ENCODE measurements around the gene RAVER2. TPM values are rescaled to one million over a fixed set of nuclear protein-coding genes. Genes with fewer than 3 reads are reported as not detected.

Gene RAVER2
- total RNA-seq, 1 experiment from 2014 or later = 15.1 TPM

- BruUV-seq (replicated peaks) = no TSS peak
- Histone ChIP-seq H3K4me1 (ENCODE audit: control insufficient read depth, insufficient read depth, low read length) (no peaks in the 10 kb centered on the region), H3K4me3 (ENCODE audit: low read depth in 2 of 2, low read length in 2 of 2) (no peak overlapping the region), H3K27ac (ENCODE audit: low read length) (no peak overlapping the region), H3K9me3 (ENCODE audit: control insufficient read depth, insufficient read depth, low read depth, low read length) (no peaks in the 10 kb centered on the region), H3K36me3 (ENCODE audit: control insufficient read depth, insufficient read depth, low read length) (no peaks in the 10 kb centered on the region; the same call in 1 of the 2 replicates), H3K27me3 (ENCODE audit: control insufficient read depth, insufficient read depth, low read length) (no peaks in the 10 kb centered on the region)
- CTCF ChIA-PET = no interaction called here
- intact Hi-C loops (cut with micrococcal nuclease; ENCODE audit: unreplicated experiment) (no loop called here), in situ Hi-C loops (cut with HindIII; ENCODE audit: low pct_unique_long_range_greater_than_20kb, low sequenced_read_pairs) (no loop called here)
- ATAC-seq = no peak
- POLR2A ChIA-PET = no interaction called here
- TF ChIP-seq CTCF (IDR thresholded peaks at IDR 0.05) (no peak), TCF7L2 (IDR thresholded peaks at IDR 0.05; ENCODE audit: low read depth, low read length) (no peak), REST (IDR thresholded peaks at IDR 0.05; ENCODE audit: insufficient read depth in 1 of 2, low read depth in 2 of 2, low read length in 1 of 2) (no peak), SIN3A (IDR thresholded peaks at IDR 0.05; ENCODE audit: borderline replicate concordance, insufficient read depth, low read depth, low read length) (no peak), POLR2AphosphoS5 (IDR thresholded peaks at IDR 0.05; ENCODE audit: low read depth, low read length) (no peak)
- DNase-seq (ENCODE audit: low read depth, low spot score) = no peak
Observed at GRCh38 chr1:64849942-64850341, 105.1 kb downstream of the RAVER2 start.

- DNase-seq (ENCODE audit: low read depth, low spot score) (no peak), ATAC-seq (no peak)
- Histone ChIP-seq H3K4me1 (ENCODE audit: control insufficient read depth, insufficient read depth, low read length) (no peaks in the 10 kb centered on the region), H3K27me3 (ENCODE audit: control insufficient read depth, insufficient read depth, low read length) (no peaks in the 10 kb centered on the region), H3K27ac (ENCODE audit: low read length) (no peak overlapping the region), H3K4me3 (ENCODE audit: low read depth in 2 of 2, low read length in 2 of 2) (no peak overlapping the region), H3K9me3 (ENCODE audit: control insufficient read depth, insufficient read depth, low read depth, low read length) (no peaks in the 10 kb centered on the region), H3K36me3 (ENCODE audit: control insufficient read depth, insufficient read depth, low read length) (no peaks in the 10 kb centered on the region; the same call in 1 of the 2 replicates)
- ChIA-PET CTCF (no interaction called here), POLR2A (no interaction called here)
- in situ Hi-C loops (cut with HindIII; ENCODE audit: low pct_unique_long_range_greater_than_20kb, low sequenced_read_pairs) = no loop called here
- intact Hi-C loops (cut with micrococcal nuclease; ENCODE audit: unreplicated experiment) = no loop called here
- TF ChIP-seq CTCF (IDR thresholded peaks at IDR 0.05) = no peak
- no peak for TF ChIP-seq POLR2AphosphoS5 (IDR thresholded peaks at IDR 0.05; ENCODE audit: low read depth, low read length)
- TF ChIP-seq REST (IDR thresholded peaks at IDR 0.05; ENCODE audit: insufficient read depth in 1 of 2, low read depth in 2 of 2, low read length in 1 of 2) = no peak
- no peak for TF ChIP-seq SIN3A (IDR thresholded peaks at IDR 0.05; ENCODE audit: borderline replicate concordance, insufficient read depth, low read depth, low read length)
- no peak for TF ChIP-seq TCF7L2 (IDR thresholded peaks at IDR 0.05; ENCODE audit: low read depth, low read length)
- no TSS peak for BruUV-seq (replicated peaks)
Observed at GRCh38 chr1:64850846-64851245, 106.0 kb downstream of the RAVER2 start.
